LNCaP clone FGC (cell line): ENCODE data around the gene DUSP12.
"Not testable (repeated sequence)": the region's sequence is repeated elsewhere in the genome, so short reads cannot be mapped to it uniquely, and the experiment has no call there.

Experiments used
- DNase-seq: peaks from one replicate; pipeline ENCODE4 v3.0.0-alpha.2; 2011; ENCODE audit warnings: low read depth
- H3K4me3 ChIP-seq: 2 replicates; pipeline ENCODE4 v1.5.1; 2011; ENCODE audit warnings: mild to moderate bottlenecking, low read depth, low read length, control low read depth
- TF ChIP-seq, protein P1 (sequence below): IDR thresholded peaks from 2 replicates; pipeline ENCODE4 v1.5.1; 2012; ENCODE audit warnings: mild to moderate bottlenecking; ENCODE audit not compliant: control insufficient read depth, insufficient read depth; ENCODE audit errors: extremely low read depth

DUSP12 gene

DNA sequence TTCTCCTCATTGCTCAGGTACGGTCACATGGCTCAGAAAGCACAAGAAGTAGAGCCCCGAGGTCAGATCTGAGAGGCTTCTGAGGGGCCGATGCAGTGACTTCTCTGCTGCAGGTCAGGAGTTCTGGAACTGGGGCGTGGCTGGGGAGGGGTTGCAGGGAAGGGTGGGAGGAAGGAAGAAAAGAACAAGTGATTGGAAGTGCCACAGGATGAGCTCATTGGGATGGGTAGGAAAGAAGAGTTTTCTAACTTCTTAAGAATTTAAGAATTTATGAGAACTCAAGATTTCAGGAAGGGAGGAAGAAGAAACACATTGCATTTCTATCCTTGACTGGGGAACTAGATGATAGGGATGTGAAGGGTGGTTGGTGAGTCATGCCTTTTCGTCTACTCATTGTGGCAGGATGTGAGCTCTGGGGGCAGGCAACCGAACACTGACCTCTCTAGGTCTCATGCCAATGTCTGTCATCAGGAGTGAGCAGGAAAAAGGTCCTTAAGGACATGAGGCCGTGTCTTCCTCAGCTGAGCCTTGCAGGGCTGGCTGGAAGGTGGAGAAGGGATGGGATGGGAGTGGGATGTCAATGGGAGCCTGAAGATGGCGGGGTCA lies 27.7 kb upstream of the DUSP12 start:
- TF ChIP-seq, protein P1, sequence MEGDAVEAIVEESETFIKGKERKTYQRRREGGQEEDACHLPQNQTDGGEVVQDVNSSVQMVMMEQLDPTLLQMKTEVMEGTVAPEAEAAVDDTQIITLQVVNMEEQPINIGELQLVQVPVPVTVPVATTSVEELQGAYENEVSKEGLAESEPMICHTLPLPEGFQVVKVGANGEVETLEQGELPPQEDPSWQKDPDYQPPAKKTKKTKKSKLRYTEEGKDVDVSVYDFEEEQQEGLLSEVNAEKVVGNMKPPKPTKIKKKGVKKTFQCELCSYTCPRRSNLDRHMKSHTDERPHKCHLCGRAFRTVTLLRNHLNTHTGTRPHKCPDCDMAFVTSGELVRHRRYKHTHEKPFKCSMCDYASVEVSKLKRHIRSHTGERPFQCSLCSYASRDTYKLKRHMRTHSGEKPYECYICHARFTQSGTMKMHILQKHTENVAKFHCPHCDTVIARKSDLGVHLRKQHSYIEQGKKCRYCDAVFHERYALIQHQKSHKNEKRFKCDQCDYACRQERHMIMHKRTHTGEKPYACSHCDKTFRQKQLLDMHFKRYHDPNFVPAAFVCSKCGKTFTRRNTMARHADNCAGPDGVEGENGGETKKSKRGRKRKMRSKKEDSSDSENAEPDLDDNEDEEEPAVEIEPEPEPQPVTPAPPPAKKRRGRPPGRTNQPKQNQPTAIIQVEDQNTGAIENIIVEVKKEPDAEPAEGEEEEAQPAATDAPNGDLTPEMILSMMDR: no peak
- no peak overlapping the region for H3K4me3 ChIP-seq
- no peak for DNase-seq

DNA sequence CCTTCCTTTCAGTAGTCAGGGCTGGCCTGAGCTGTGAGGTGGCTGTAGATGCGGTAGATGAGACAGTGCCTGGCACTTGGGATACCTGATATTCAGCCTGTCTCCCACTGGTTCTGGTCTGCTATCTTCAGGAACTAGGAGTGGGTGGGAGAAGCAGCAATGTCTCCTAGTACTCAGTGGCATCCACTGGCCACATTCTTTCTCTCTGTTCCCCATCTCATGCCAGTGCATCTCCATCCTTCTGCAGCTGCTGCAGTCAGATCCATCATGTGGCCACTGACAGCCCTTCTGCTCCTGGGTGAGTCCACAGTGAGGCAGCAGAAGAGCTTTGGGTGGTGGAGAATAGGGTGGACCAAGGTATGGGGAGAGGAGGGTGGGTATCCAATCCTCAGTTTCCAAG lies 27.2 kb upstream of the DUSP12 start:
- TF ChIP-seq, protein P1: no peak
- H3K4me3 ChIP-seq: no peak overlapping the region
- DNase-seq: no peak

DNA sequence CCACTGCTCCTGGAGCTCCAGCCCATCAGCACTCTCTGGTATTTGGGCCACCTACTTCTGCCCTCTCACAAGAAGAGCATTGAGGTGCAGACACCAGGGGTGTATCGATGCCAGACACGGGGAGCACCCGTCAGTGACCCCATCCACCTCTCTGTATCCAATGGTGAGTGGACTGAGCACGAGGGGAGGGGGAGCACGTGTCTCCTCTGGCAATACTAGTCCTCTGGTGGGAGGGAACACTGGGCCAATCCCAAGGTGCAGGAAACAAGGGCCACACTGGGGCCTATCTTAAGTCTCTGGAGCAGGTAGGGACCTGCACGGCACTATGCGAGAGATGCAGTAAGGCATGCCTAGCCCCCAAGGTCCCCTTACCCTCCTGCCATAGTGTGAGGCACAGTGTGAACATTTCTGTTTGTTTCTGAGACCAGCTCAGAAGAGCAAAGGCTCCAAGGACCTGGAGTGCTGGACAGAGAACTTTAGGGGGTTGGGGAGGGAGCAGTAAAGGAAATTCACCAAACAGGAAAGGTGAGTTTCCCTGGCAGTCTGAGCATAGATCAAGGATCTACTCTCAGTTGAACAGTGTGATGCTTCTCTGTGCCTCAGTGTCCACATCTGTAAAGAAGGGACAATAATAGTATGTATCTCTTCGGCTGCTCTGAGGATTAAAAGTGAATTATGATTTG lies 26.0 kb upstream of the DUSP12 start:
- no peak overlapping the region for H3K4me3 ChIP-seq
- TF ChIP-seq, protein P1: no peak
- peak; percentile 83 for DNase-seq

DNA sequence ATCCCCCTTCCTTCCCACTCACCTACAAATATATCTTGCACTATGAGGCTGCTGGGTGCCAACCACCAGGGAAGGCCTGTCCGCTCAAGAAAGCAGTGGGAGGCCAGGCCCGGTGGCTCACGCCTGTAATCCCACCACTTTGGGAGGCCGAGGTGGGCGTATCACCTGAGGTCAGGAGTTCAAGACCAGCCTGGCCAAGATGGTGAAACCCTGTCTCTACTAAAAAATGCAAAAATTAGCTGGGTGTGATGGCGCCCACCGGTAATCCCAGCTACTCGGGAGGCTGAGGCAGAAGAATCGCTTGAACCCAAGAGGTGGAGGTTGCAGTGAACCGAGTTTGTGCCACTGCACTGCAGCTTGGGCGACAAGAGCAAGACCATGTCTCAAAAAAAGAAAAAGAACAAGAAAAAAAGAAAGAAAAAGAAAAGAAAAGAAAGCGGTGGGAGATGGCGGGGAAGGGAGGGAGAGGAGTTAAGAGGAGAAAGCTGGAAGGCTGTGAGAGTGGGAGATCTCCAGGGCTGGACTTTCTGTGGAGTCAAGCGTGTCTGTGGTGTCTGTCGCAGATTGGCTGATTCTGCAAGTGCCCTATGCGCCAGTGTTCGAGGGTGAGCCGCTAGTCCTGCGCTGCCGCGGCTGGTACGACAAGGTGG lies 24.2 kb upstream of the DUSP12 start:
- not testable (repeated sequence) for H3K4me3 ChIP-seq, DNase-seq

DNA sequence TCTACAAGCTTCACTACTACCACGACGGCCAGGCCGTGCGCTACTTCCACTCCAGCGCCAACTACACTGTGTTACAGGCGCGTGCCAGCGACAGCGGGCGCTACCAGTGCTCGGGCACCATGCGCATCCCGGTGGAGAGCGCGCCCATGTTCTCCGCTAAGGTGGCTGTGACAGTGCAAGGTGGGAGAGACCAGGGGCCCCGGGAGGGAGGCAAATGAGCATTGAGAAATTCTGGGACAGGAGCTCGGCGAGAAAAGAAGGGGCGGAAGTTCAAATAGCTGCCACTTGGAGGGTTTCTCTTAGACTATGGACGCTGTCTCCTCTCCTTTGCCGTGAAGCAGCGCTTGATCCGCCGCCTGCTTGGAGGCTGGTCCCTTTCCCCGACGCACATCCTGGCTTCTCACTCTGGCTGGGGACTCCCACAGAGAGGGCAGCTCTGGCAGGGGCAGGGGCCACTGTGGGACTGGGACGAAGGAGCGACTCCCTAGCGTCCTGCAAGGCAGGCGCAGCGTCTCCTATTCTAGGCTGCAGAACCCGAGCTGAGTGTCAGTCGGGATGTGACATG lies 23.6 kb upstream of the DUSP12 start:
- no peak for DNase-seq
- TF ChIP-seq, protein P1: no peak
- peak overlapping the region; percentile 64 for H3K4me3 ChIP-seq

DNA sequence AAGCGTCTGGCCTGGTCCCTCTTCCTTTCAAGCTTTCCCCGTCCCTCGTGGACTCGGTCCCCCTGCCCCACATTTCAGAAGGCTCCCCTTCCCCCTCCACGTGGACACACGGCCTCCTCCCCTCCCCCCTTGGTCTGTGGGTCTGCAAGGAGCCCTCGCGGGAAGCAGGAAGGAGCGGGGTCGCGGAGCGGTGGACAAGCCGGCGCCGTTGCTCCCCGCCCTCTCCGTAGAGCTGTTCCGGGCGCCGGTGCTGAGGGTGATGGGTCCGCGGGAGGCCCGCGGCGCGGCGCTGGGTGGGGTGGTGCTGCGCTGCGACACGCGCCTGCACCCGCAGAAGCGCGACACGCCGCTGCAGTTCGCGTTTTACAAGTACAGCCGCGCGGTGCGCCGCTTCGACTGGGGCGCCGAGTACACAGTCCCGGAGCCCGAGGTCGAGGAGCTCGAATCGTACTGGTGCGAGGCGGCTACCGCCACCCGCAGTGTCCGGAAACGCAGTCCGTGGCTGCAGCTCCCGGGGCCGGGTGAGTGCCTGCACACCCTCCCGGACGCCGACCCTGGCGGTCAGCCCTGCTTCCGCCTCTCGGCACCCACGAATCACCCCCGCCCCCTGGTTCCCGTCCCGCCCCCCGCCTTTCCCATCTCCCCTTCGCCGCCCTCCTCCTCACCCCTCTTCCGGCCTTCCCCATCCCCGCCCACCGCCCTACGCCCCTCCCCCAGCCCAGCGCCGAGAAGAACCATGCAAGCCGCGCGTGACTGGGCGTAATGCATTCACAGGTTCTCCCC lies 22.9 kb upstream of the DUSP12 start:
- H3K4me3 ChIP-seq: peak overlapping the region; percentile 64
- TF ChIP-seq, protein P1: no peak
- no peak for DNase-seq

DNA sequence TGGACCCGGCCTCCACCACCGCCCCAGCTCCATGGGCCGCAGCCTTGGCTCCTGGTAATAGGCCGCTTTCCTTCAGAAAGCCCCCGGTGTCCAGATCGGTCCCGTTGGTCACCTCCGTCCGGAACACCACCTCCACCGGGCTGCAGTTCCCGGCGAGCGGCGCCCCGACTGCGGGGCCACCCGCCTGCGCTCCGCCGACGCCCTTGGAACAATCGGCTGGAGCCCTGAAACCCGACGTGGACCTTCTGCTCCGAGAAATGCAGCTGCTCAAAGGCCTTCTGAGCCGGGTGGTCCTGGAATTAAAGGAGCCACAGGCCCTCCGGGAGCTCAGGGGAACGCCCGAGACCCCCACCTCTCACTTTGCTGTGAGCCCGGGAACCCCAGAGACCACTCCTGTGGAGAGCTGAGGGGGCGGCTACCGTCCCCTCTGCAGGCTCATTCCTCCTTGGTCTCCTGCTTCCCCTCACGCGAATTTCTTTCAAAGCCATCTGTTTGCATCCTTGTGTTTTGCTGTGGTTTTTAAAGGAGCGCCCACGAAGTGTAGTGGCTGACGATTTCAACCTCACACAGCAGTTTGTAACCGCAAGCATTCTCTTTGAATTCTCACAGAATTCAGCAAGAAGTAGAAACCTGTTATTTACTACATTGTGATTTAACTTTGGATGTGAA lies 22.2 kb upstream of the DUSP12 start:
- H3K4me3 ChIP-seq: peak overlapping the region; percentile 64
- TF ChIP-seq, protein P1: no peak
- DNase-seq: no peak
